Stimulated activated CD8-positive, alpha-beta memory T cell treated with anti-CD3 and anti-CD28 coated beads, Interleukin-7, amount 100 ng/mL, for 4 hours (primary cell): ENCODE data around the gene QKI.

Experiments
- DNase-seq, 2 donors: peaks; one replicate each; pipeline ENCODE4 v3.0.0-alpha.2; 2020; ENCODE audit warnings: low read depth in 2 of 2

The QKI gene

DNA sequence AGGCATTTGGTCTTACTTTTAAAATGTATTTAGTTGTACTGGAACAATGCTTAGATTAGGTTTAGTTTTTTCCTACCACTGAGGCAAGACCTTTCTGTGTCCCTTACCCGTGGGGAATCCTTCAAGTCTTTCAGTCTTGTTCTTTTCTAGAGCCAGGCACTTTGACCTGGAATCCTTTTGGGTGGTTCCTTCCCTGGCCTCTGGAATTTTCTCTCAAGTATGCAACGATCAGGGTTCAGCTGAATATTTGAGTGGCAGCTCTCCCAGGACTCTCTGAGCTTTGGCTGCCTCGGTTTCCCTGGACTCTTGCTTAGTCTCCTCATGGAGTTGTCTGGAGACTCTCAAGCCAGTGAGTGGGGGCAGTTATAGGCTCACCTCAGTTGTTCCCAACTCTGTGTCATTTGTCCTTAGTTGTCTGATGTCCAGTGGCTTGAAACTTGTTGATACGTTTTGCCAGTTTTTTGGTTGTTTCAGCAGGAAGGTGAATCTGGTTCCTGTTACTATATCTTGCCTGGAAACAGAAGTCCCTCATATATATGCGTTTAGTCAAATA lies 118.1 kb downstream of the QKI start:
- no peak for DNase-seq

DNA sequence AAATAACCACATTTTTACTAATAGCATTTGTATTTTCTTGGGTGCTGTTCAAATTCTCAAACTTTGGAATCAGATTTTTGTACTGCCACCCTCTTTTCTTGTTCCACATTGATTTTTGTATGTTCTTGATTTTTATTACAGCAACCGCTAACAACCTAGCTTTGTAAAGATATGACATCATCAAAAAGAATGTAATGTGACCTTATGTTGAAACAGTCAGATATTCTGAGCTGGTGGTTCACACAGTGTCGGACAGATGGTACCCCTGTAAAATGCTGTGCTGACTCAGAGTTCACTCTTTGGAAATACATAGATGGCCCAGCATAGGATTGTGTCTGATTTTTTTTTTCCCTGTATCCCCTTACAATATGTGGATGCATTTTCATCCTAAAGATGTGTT lies 118.9 kb downstream of the QKI start:
- no peak for DNase-seq

- no peak for DNase-seq
Measured at GRCh38 chr6:163536770-163537169, 122.3 kb downstream of the QKI start.

DNA sequence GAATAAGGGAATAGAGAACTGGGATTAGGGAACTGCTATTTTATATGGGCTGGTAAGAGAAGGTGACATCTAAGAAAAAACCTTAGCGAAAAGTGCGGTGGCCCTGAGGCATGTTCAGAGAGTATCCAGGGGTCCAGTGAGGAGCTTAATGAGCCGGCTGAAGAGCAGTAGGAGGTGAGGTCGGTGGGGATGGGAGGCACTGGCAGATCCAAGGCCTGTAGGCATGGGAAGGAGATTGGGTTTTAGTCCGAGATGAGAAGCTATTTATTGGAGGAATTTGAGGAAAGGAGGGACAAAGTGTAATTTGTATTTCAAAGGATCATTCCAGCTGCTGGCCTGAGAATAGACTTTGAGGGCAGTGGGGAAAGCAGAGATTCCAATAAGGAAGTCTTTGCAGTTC lies 123.8 kb downstream of the QKI start:
- no peak for DNase-seq

DNA sequence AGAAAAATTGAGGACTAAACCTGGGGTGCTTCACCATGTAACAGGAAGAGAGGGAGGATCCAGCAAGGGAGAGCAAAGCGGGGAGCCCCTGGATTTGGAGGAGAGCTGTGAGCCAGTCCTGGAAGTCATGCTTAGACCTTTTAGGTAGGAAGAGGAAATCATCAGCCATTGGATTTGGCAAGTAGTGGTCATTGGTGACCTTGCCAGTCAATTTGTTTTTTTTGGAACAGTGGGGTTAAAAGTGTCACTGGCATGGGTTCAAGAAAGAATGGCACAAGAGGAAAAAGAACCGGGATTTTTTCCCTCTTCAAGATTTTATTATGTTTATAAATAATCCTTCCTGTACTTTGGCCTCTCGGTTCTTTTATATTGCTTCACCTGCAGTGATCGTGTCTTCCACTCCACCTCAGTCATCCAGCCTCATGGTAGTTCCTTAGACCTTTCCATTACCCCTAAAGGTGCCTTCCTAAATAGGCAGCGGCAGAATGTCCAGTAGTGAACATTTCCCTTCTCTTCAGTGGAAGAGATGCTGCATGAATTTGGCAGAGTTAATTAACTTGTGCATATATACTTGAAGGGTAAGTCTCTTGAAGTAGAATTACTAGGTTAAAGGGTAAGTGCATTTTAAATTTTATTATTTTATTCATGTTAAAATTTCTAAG lies 124.7 kb downstream of the QKI start:
- no peak for DNase-seq

DNA sequence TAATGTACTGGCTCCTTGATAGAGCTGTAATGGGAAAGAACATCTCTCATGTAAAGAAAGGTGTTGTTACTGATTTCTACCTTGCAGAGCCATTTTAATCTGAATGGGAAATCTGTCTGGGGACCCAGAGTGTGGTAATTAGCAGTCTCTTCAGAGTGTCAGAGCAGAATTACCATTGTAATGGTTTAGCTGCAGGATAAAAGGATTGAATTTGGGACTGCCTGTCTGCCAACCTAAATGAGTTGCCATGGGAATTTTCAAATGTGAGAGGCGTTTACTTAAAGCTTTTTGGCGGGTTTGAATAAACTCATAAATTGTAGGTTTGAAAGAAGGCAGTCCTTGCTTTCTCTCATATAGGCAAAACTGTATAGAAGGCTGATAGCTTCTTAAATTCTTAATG lies 128.8 kb downstream of the QKI start:
- no peak for DNase-seq

DNA sequence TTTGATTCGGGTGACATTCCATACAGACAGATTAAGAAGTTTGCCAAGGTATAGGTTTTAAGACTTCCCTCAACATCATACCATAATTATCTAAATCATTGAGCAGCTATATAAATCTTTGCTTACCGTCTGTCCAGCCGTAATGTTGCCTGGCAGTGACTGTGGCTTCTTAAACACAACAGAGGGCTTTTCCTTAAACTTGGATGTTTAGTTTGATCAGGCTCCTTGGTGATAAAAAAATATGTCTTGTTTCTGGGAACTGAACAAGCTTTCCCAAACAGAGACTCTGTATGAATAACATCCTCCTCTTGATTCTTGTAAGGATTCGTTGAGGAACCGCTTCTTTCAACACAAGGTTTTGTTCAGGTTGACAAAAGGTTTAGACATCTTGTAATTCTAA lies 130.9 kb downstream of the QKI start:
- DNase-seq, result no peak

DNA sequence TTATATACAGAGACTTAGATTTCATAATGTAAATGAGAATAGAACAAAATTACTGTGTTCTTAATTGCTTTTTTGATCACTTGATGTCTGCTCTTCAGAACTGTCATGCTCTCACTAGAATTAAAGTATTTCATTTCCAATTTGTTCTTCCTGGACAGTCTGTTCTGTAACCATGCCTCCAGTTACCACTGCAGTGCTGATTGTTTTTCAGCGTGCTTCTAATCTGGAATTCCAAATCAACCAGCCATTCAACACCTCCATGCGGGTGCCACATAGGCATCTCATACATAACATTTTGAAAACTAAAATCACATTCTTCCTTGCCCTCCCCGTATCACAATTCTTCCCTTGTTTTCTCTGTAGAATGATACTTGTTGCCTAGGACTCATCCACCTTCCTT lies 132.8 kb downstream of the QKI start:
- no peak for DNase-seq

GRCh38 chr6:163548624-163549023 lies 134.1 kb downstream of the QKI start:
- DNase-seq, result no peak

DNA sequence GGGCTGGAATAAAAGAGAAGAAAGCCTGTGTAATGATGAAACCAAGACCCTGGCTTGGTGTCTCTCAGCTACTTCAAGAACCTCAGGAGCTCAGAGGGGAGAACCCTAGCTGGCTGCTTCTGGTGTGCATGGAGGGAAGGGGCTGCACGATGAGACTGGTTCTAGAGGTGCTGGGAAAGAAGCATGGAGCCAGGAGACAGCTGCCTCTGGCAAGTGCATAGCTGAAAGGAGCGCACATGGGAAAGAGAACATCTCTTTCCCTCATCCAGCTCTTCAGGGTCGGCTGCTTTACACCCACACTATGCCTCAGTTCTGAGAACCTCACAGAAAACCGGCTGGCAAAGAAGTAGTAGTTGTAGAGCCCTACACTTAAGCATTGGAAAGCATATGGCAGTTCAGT lies 139.5 kb downstream of the QKI start:
- DNase-seq, result no peak

DNA sequence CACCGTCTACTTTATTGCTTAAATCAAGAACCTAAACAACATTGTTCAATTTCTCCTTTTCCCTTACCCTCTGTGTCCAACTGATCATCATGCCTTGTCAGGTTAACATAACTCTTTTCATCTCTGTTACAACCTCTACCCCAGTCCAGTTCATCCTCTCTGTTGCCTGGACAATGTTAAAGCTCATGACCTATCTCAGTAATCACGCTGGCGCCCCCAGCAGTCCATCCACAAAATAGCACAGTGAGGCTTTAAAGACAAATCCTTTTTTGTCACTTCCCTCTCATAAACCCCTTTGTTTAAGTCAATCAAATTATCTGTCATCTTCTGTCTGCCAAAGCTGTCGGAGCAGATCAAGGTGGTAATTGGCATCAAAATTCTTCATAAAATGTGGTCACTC lies 140.1 kb downstream of the QKI start:
- DNase-seq, result peak; percentile 22 to 31

DNA sequence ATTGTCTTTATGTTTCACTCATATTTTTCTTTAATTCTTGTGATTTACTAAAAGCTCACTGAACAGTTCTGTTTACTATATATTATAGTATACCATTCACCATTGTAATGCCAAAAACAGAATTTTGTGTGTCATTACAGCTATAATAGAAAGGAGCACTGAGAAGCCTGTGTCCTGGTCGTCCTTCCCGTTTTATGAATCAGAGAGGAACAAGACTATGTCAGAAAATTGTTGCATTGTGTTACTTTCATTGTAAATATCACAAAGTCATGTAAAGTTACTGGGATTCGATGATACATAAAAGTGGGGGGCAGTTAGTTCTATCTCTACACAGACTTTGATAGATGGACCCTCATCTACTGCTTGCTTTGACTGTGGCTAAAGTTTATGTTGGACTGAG lies 145.1 kb downstream of the QKI start:
- DNase-seq, result no peak

GRCh38 chr6:163563318-163563717 lies 148.8 kb downstream of the QKI start:
- no peak for DNase-seq

GRCh38 chr6:163564534-163564933 lies 150.0 kb downstream of the QKI start:
- no peak for DNase-seq

- DNase-seq, result no peak
Measured at GRCh38 chr6:163565140-163565539, 150.6 kb downstream of the QKI start.

DNA sequence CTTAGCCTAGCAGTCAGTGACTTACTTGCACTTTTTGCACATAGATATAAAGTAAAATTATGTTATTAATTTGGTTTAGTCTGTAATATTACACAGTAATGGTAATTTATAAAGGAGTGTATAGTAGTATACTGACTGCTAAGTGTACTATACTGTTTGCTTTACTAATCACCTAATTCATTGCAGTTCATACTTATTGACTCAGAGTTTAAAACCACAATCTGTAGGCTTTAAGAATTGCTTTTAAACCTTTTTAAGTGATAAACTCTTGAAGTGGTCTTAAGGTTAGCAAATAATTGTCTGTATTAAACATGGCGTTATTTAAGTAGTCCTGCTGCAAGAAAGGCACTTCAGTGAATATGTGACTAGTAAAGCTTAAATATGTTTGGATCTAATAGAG lies 151.5 kb downstream of the QKI start:
- DNase-seq, result no peak

GRCh38 chr6:163568275-163568674 lies 153.8 kb downstream of the QKI start:
- DNase-seq, result no peak

DNA sequence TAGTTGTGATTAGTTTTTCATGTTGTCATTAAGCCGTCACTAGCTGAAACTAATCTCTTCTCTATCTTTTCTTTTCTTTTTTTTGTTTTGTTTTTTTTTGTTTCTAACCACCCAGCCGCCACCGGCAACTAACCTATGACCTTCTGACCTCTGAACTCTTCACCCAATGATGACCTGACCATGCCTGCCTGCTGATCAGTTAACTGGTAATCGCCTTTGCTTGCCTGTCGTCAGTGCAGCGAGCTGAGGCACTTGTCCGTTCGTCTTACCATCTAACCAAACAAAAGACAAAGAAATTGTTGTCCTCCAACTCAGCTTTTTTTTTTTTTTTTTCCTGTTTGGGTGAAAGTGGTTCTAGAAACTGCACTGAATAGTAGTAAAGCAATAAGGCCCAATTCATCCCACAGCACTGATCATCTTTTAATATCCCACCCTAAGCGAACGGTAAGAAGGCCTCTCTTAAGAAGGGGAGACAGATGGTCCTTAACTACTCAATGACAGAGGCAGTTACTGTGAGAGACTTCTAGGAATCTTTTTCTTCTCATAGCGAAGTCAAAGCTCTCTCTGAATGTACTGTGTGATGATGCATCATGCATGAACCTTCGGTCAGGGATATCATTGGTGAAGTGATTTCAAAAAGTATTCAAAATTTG lies 156.2 kb downstream of the QKI start:
- no peak for DNase-seq

DNA sequence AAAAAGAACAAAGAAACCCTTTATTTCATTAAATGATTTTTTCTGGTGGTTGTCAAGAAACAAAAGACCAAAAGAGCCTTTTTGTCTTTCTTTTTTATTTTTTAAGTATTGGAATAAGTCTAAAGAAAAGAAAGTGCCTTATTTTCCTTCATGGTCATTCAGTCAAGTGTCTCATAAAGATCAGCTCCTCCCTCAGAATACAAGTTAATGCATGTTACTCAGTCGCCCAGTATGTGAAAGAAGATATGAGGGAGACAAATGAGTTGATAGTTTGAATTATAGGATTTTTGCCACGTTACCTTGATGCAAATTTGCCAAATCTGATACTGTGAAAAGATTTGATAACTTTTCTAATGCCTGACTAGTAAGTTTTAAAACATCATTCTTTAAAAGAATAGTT lies 157.2 kb downstream of the QKI start:
- no peak for DNase-seq

GRCh38 chr6:163572612-163573011 lies 158.1 kb downstream of the QKI start:
- DNase-seq, result no peak

GRCh38 chr6:163573503-163574179 lies 159.1 kb downstream of the QKI start:
- DNase-seq, result no peak

GRCh38 chr6:163576114-163576513 lies 161.6 kb downstream of the QKI start:
- no peak for DNase-seq

DNA sequence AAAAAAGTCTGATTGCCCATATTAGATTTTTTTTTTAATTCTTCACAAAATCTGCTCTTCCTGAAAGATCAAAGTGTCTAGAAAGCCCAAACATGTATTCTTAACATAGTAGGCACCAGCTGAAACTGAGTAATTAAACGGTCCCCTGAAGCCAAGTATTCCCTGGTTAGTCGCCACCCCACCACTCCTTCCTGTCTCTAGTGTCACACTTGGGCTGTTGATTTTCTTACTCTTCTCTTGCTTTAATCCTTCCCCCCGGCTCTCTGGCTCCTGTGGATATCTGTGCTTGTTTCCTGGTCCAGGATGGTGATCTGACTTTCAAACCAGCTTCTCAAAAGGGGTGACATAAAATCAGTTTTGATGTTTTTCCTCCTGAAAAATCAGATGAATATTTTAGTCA lies 162.9 kb downstream of the QKI start:
- no peak for DNase-seq
